ENCODE measurements around the gene MYL7. TPM values are rescaled to one million over a fixed set of nuclear protein-coding genes. Genes with fewer than 3 reads are reported as not detected.
A peak's percentile ranks its signal among the peaks of the same experiment; 100 is the strongest.

Gene MYL7
- total RNA-seq, 1 donor from 2014 or later = not detected

GRCh38 chr7:44185729-44186128, 44.6 kb upstream of the MYL7 start:
- DNase-seq (ENCODE audit: low read depth) = no peak
- no peak for TF ChIP-seq CTCF (conservative IDR thresholded peaks at IDR 0.05; ENCODE audit: low read depth, low read length)
- no peak overlapping the region for H3K4me3 ChIP-seq (ENCODE audit: low read depth, low read length)

GRCh38 chr7:44184873-44185446, 43.8 kb upstream of the MYL7 start:
- DNase-seq (ENCODE audit: low read depth) = no peak
- TF ChIP-seq CTCF (conservative IDR thresholded peaks at IDR 0.05; ENCODE audit: low read depth, low read length) = no peak
- H3K4me3 ChIP-seq (ENCODE audit: low read depth, low read length) = no peak overlapping the region

- TF ChIP-seq CTCF (conservative IDR thresholded peaks at IDR 0.05; ENCODE audit: low read depth, low read length) = no peak
- peak; percentile 67 for DNase-seq (ENCODE audit: low read depth)
- H3K4me3 ChIP-seq (ENCODE audit: low read depth, low read length) = no peak overlapping the region
Measured at GRCh38 chr7:44184206-44184872, 43.2 kb upstream of the MYL7 start.

GRCh38 chr7:44183386-44183785, 42.3 kb upstream of the MYL7 start:
- H3K4me3 ChIP-seq (ENCODE audit: low read depth, low read length) = no peak overlapping the region
- TF ChIP-seq CTCF (conservative IDR thresholded peaks at IDR 0.05; ENCODE audit: low read depth, low read length) = no peak
- no peak for DNase-seq (ENCODE audit: low read depth)

GRCh38 chr7:44182827-44183226, 41.7 kb upstream of the MYL7 start:
- DNase-seq (ENCODE audit: low read depth) = no peak
- no peak overlapping the region for H3K4me3 ChIP-seq (ENCODE audit: low read depth, low read length)
- no peak for TF ChIP-seq CTCF (conservative IDR thresholded peaks at IDR 0.05; ENCODE audit: low read depth, low read length)

- DNase-seq (ENCODE audit: low read depth) = no peak
- H3K4me3 ChIP-seq (ENCODE audit: low read depth, low read length) = no peak overlapping the region
- no peak for TF ChIP-seq CTCF (conservative IDR thresholded peaks at IDR 0.05; ENCODE audit: low read depth, low read length)
Measured at GRCh38 chr7:44180631-44181030, 39.5 kb upstream of the MYL7 start.

Measured in epithelial cell of proximal tubule (primary cell).